Measurements from ENCODE around the gene NRIP1. TPM values are rescaled to one million over a fixed set of nuclear protein-coding genes. Genes with fewer than 3 reads are reported as not detected.

NRIP1 gene
- total and polyA plus RNA-seq, 2 donors (not counting 3 experiments of a cell fraction or from before 2014, with no cell fraction given) = 2.8 to 24.0 TPM

- CTCF ChIA-PET = no interaction called here
- Histone ChIP-seq H3K36me3 (ENCODE audit: control insufficient read depth in 2 of 2, extremely low read depth in 1 of 2, insufficient read depth in 2 of 2, low read length in 2 of 2) (no peaks in the 10 kb centered on the region), H3K79me2 (ENCODE audit: control insufficient read depth, insufficient read depth, low read length) (no peaks in the 10 kb centered on the region), H3K27ac (ENCODE audit: insufficient read depth, low read depth, low read length) (no peak overlapping the region), H4K20me1 (replicated peaks; ENCODE audit: control insufficient read depth, extremely low read depth, insufficient read depth, low read length) (no peaks in the 10 kb centered on the region), H3K4me2 (ENCODE audit: insufficient read depth, low read length) (no peak overlapping the region), H3K9ac (replicated peaks; ENCODE audit: extremely low read depth, insufficient read depth, low read length) (no peak overlapping the region), H3K4me1 (ENCODE audit: control insufficient read depth, extremely low read depth, insufficient read depth, low read length) (no peaks in the 10 kb centered on the region), H3K9me3 (replicated peaks; ENCODE audit: control insufficient read depth, insufficient read depth, low read length) (no peaks in the 10 kb centered on the region), H2AFZ (ENCODE audit: low read depth, low read length) (no peak overlapping the region), H3K27me3 (ENCODE audit: control insufficient read depth in 2 of 2, insufficient read depth in 2 of 2, low read length in 2 of 2) (no peaks in the 10 kb centered on the region), H3K4me3 (replicated peaks in 1 of 3; ENCODE audit: insufficient read depth in 1 of 3, low read depth in 1 of 3, low read length in 3 of 3) (no peak overlapping the region), H3K9me1 (replicated peaks; ENCODE audit: control insufficient read depth, extremely low read depth, insufficient read depth, low read length) (no peaks in the 10 kb centered on the region)
- no TSS peak for BruUV-seq (replicated peaks)
- no peak for FAIRE-seq
- dilution Hi-C loops (cut with MboI; ENCODE audit: extremely low pct_ligation_motif_present, low sequenced_read_pairs) (no loop called here), intact Hi-C loops (cut with micrococcal nuclease) (no loop called here)
- POLR2A ChIA-PET = no interaction called here
- TF ChIP-seq EZH2 (IDR thresholded peaks at IDR 0.05; ENCODE audit: borderline replicate concordance, low read depth, low read length, severe bottlenecking) (no peak), POLR2A (IDR thresholded peaks at IDR 0.05; ENCODE audit: low read depth, low read length) (no peak), CTCF (IDR thresholded peaks at IDR 0.05; ENCODE audit: extremely low read depth in 1 of 2, insufficient read depth in 1 of 2, low read depth in 1 of 2, low read length in 2 of 2) (no peak), MAX (IDR thresholded peaks at IDR 0.05; ENCODE audit: insufficient read depth, insufficient read length) (no peak), FOS (IDR thresholded peaks at IDR 0.05; ENCODE audit: borderline replicate concordance, insufficient read depth, low read length) (no peak), MYC (IDR thresholded peaks at IDR 0.05; ENCODE audit: low read depth, low read length) (no peak), GATA2 (IDR thresholded peaks at IDR 0.05; ENCODE audit: insufficient read depth, insufficient read length, low read depth, low read length) (no peak), JUN (IDR thresholded peaks at IDR 0.05; ENCODE audit: borderline replicate concordance, insufficient read depth, insufficient read length, low read depth) (no peak), POLR2AphosphoS5 (IDR thresholded peaks at IDR 0.05; ENCODE audit: insufficient read depth, low read depth, low read length) (no peak)
- DNase-seq (ENCODE audit: low read depth, low spot score) = no peak
Measured at GRCh38 chr21:15097580-15097979, 32.8 kb upstream of the NRIP1 start.

Measured in endothelial cell of umbilical vein (primary cell).